ENCODE measurements around the gene ART3.

Gene ART3

GRCh38 chr4:76144546-76144945 is 70.0 kb downstream of the ART3 start:
- no peak for DNase-seq (ENCODE audit: low read depth in 1 of 2, low spot score in 1 of 2)

GRCh38 chr4:76147454-76148141 is 73.1 kb downstream of the ART3 start:
- DNase-seq (ENCODE audit: low read depth in 1 of 2, low spot score in 1 of 2), result peak in 1 of 2 donors; percentile 6

DNA sequence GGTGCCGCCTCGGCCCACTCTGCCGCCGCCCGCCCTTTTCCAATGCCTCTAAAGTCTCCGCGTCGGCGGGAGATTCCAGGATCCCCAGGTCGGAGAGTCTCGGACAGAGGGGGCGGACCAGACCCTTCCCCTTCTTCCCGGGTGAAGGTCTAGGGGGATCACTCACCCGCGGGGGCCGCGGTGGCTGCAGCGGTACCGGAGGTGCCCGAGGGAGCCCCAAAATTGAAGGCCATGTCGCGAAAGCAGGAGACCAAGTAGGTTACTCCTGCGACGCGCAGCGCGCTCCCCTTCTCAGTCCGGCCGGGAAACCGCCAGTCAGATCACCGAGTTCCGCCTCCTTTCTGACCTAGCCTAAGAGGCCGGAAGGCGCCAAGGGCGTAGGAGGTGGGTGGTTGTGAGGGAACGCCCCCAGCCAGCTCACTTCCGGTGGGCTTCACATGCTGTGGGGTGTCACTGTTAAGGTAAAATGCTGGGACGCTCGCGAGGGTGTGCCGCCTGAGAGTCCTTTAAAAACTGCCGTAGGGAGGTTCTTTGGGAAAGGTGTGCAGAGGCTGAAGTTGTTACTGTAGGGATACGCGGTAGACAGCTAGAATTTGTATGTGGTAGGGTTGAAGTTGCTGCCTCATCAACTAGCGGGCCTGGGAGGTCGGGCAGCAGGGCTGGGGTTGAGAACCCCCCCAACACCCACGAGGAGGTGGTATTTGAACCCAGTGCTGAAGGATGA is 73.8 kb downstream of the ART3 start, which contains the start of gene NUP54:
Gene NUP54, minus strand, starts transcription at position 256 of the 724 bp plus-strand sequence. Its CDS starts 23 bp downstream, at position 233.
- peak; percentile 86 to 93 for DNase-seq (ENCODE audit: low read depth in 1 of 2, low spot score in 1 of 2)

- no peak for DNase-seq (ENCODE audit: low read depth in 1 of 2, low spot score in 1 of 2)
These were observed 78.8 kb downstream of the ART3 start for GRCh38 chr4:76153356-76153755.

GRCh38 chr4:76155979-76156378 is 81.5 kb downstream of the ART3 start:
- no peak for DNase-seq (ENCODE audit: low read depth in 1 of 2, low spot score in 1 of 2)

- no peak for DNase-seq (ENCODE audit: low read depth in 1 of 2, low spot score in 1 of 2)
These were observed 82.1 kb downstream of the ART3 start for GRCh38 chr4:76156635-76157034.

DNA sequence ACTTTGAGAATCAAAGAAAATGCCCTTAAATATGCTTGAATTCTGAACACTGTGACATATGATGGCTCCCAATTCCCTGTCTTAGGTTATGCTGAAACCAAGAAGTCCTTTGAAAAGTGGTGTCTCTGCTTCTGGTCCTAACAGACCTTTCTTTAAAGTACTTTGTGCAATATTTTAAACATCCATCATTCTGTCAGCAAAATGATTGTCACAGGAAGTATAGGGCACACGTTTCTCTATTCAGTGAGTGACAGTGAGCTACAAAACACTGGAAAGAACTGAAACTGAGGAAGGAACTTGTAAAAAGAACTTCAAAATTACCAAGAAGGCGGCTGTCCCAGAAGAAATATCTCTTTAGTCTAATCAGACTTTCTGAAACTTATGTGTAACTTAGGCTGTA is 85.8 kb downstream of the ART3 start:
- no peak for DNase-seq (ENCODE audit: low read depth in 1 of 2, low spot score in 1 of 2)

Measured in stimulated activated CD4-positive, alpha-beta T cell treated with anti-CD3 and anti-CD28 coated beads, Interleukin-15, amount 100 ng/mL, for 1 hour (primary cell).